Vagina (tissue), 2 donors: ENCODE results near the gene ZMYM1.
"Not testable (repeated sequence)": the region's sequence is repeated elsewhere in the genome, so short reads cannot be mapped to it uniquely, and the experiment has no call there.

Experiments used
- POLR2A ChIP-seq, 2 donors: fragments of 450-650 bp; IDR thresholded peaks; one replicate each; pipeline ENCODE4 v1.6.1; 2017; ENCODE audit warnings: antibody characterized with exemption in 2 of 2, mild to moderate bottlenecking in 2 of 2, moderate library complexity in 2 of 2
- TF ChIP-seq, protein P1 (sequence below), 3 experiments: fragments of 450-650 bp in 2 of 3; fragments of 200-600 bp in 1 of 3; sonication (generic) in 1 of 3; IDR thresholded peaks; one replicate each; pipeline ENCODE4 v1.5.1; 2017 to 2019; ENCODE audit warnings: antibody characterized with exemption in 3 of 3, mild to moderate bottlenecking in 2 of 3, moderate library complexity in 2 of 3

DNA sequence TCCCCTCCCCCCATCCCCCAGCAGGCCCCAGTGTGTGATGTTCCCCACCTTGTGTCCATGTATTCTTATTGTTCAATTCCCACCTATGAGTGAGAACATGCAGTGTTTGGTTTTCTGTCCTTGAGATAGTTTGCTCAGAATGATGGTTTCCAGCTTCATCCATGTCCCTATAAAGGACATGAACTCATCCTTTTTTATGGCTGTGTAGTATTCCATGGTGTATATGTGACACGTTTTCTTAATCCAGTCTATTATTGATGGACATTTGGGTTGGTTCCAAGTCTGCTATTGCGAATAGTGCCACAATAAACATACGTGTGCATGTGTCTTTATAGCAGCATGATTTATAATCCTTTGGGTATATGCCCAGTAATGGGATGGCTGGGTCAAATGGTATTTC lies 24.9 kb upstream of the ZMYM1 start:
- TF ChIP-seq, protein P1, sequence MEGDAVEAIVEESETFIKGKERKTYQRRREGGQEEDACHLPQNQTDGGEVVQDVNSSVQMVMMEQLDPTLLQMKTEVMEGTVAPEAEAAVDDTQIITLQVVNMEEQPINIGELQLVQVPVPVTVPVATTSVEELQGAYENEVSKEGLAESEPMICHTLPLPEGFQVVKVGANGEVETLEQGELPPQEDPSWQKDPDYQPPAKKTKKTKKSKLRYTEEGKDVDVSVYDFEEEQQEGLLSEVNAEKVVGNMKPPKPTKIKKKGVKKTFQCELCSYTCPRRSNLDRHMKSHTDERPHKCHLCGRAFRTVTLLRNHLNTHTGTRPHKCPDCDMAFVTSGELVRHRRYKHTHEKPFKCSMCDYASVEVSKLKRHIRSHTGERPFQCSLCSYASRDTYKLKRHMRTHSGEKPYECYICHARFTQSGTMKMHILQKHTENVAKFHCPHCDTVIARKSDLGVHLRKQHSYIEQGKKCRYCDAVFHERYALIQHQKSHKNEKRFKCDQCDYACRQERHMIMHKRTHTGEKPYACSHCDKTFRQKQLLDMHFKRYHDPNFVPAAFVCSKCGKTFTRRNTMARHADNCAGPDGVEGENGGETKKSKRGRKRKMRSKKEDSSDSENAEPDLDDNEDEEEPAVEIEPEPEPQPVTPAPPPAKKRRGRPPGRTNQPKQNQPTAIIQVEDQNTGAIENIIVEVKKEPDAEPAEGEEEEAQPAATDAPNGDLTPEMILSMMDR (IDR thresholded peaks at IDR 0.05): not testable (repeated sequence)
- not testable (repeated sequence) for TF ChIP-seq POLR2A (IDR thresholded peaks at IDR 0.05)
